ENCODE measurements around the gene TFAP2A.

DNA sequence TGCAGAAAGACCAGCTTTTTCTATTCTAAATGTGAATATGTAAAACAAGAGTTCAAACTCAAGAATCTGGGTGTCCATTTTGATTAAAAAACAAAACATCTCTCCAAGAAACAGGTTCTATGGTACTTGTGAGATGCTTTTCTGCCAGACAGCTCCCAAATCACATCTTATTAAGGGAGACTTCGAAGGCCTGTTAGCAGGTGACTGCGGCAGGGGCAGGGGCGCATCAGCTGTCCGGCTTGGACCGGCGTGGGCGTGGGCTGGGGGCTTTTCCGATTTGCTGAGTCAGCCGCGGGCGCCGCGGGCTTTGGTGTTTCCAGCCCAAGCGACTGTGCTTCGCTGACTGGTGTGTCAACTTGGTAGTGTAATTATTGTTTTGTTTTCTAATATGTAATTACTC lies 32.6 kb downstream of the TFAP2A start:
- no peak for TF ChIP-seq CTCF (IDR thresholded peaks at IDR 0.05)
- no peak for TF ChIP-seq POLR2A (IDR thresholded peaks at IDR 0.05)
